Neuronal stem cell (in vitro differentiated cells): ENCODE results near the gene HMGCS2.

Experiments used
- DNase-seq: peaks from one replicate; pipeline ENCODE4 v3.0.0-alpha.2; 2013; ENCODE audit warnings: low spot score
- H2AFZ ChIP-seq: one replicate; pipeline ENCODE4 v1.6.1; 2013; ENCODE audit warnings: mild to moderate bottlenecking, low read length, inconsistent platforms
- H2AK5ac ChIP-seq: 2 replicates; pipeline ENCODE4 v1.6.1; 2013; ENCODE audit warnings: low read depth, mild to moderate bottlenecking, inconsistent platforms, low read length, moderate library complexity, mixed read lengths
- H2BK120ac ChIP-seq: 2 replicates; pipeline ENCODE4 v1.6.1; 2013; ENCODE audit warnings: low read depth, mild to moderate bottlenecking, inconsistent platforms, low read length, moderate library complexity, mixed read lengths
- H2BK12ac ChIP-seq: one replicate; pipeline ENCODE4 v1.6.1; 2013; ENCODE audit warnings: low read length, inconsistent platforms
- H2BK15ac ChIP-seq: 2 replicates; pipeline ENCODE4 v1.6.1; 2013; ENCODE audit warnings: mild to moderate bottlenecking, low read length, inconsistent platforms, mixed read lengths
- H2BK5ac ChIP-seq: one replicate; pipeline ENCODE4 v1.6.1; 2013; ENCODE audit warnings: inconsistent platforms, mild to moderate bottlenecking, low read length, moderate library complexity
- H3K14ac ChIP-seq: one replicate; pipeline ENCODE4 v1.6.1; 2013; ENCODE audit warnings: low read length, inconsistent platforms
- H3K18ac ChIP-seq: 2 replicates; pipeline ENCODE4 v1.6.1; 2013; ENCODE audit warnings: low read length, inconsistent platforms
- H3K23ac ChIP-seq: 2 replicates; pipeline ENCODE4 v1.6.1; 2013; ENCODE audit warnings: low read depth, mild to moderate bottlenecking, mixed read lengths, low read length, inconsistent platforms; ENCODE audit not compliant: poor library complexity
- H3K27ac ChIP-seq: replicated peaks from 3 replicates; pipeline ENCODE4 v1.5.1; 2013; ENCODE audit warnings: low read length, inconsistent platforms
- H3K27me3 ChIP-seq, 3 experiments: 2 replicates each; pipeline ENCODE4 v1.6.1; 2013; ENCODE audit warnings: low read length in 3 of 3, mild to moderate bottlenecking in 2 of 3, inconsistent platforms in 1 of 3, low read depth in 1 of 3, mixed read lengths in 1 of 3, moderate library complexity in 1 of 3; ENCODE audit not compliant: control insufficient read depth in 3 of 3, insufficient read depth in 3 of 3
- H3K36me3 ChIP-seq, 2 donors: replicated peaks in 1 of 2; 2 replicates each; pipeline ENCODE4 v1.6.1; 2013; ENCODE audit warnings: low read length in 2 of 2; ENCODE audit not compliant: control insufficient read depth in 2 of 2, insufficient read depth in 2 of 2
- H3K4ac ChIP-seq: 2 replicates; pipeline ENCODE4 v1.6.1; 2013; ENCODE audit warnings: inconsistent platforms, mild to moderate bottlenecking, low read length, moderate library complexity
- H3K4me1 ChIP-seq, 2 donors: 1 replicate in 1 of 2; 2 replicates in 1 of 2; pipeline ENCODE4 v1.6.1; 2013; ENCODE audit warnings: low read length in 2 of 2, low read depth in 1 of 2; ENCODE audit not compliant: control insufficient read depth in 2 of 2, insufficient read depth in 1 of 2
- H3K4me2 ChIP-seq: one replicate; pipeline ENCODE4 v1.6.1; 2013; ENCODE audit warnings: mild to moderate bottlenecking, low read length, inconsistent platforms; ENCODE audit not compliant: insufficient read depth, poor library complexity, severe bottlenecking
- H3K4me3 ChIP-seq, 2 donors: 2 replicates each; pipeline ENCODE4 v1.5.1; 2013; ENCODE audit warnings: low read length in 2 of 2, mild to moderate bottlenecking in 2 of 2, inconsistent platforms in 1 of 2, moderate library complexity in 1 of 2
- H3K79me1 ChIP-seq: one replicate; pipeline ENCODE4 v1.6.1; 2013; ENCODE audit warnings: low read depth, mild to moderate bottlenecking, inconsistent platforms, low read length, moderate library complexity
- H3K9ac ChIP-seq: one replicate; pipeline ENCODE4 v1.6.1; 2013; ENCODE audit warnings: mild to moderate bottlenecking, low read depth, low read length, inconsistent platforms; ENCODE audit not compliant: poor library complexity
- H3K9me3 ChIP-seq, 2 donors: replicated peaks in 1 of 2; 2 replicates each; pipeline versions ENCODE3 to v1.6.1; 2013; ENCODE audit warnings: low read length in 2 of 2, mild to moderate bottlenecking in 2 of 2, inconsistent platforms in 1 of 2, low read depth in 1 of 2, mixed read lengths in 1 of 2, moderate library complexity in 1 of 2; ENCODE audit not compliant: control insufficient read depth in 2 of 2, insufficient read depth in 1 of 2
- H4K8ac ChIP-seq: one replicate; pipeline ENCODE4 v1.6.1; 2013; ENCODE audit warnings: low read depth, mild to moderate bottlenecking, inconsistent platforms, low read length, moderate library complexity
- H4K91ac ChIP-seq: one replicate; pipeline ENCODE4 v1.6.1; 2013; ENCODE audit warnings: low read length, low read depth, mild to moderate bottlenecking, inconsistent platforms; ENCODE audit not compliant: poor library complexity
- WGBS, 2 donors: extraction: QIAGEN DNeasy Blood & Tissue Kit; methylation state at CpG; one replicate each; pipeline ENCODE4 v1.1.7; 2013; ENCODE audit warnings: missing lambda C conversion rate in 2 of 2, mixed read lengths in 1 of 2; ENCODE audit not compliant: insufficient read length in 2 of 2, insufficient replicate concordance in 1 of 2; ENCODE audit errors: extremely low coverage in 2 of 2; 5-methylcytosine and 5-hydroxymethylcytosine counted together

HMGCS2 gene

GRCh38 chr1:119743776-119744597 lies 24.7 kb downstream of the HMGCS2 start:
- peak; percentile 81 for DNase-seq
- no CpG with 5 or more reads among the region's 17 CpGs for WGBS, 2 donors
- no peak overlapping the region for H4K8ac ChIP-seq
- peaks cover 0 to 19% of the 10 kb centered on the region in 2 donors for H3K4me1 ChIP-seq
- H4K91ac ChIP-seq, result no peak overlapping the region
- no peaks in the 10 kb centered on the region for H3K27me3 ChIP-seq
- no peak overlapping the region for H3K14ac ChIP-seq
- H2AFZ ChIP-seq, result no peak overlapping the region
- peaks cover 50 to 57% of the 10 kb centered on the region in 2 donors for H3K36me3 ChIP-seq
- H3K9ac ChIP-seq, result no peak overlapping the region
- H3K9me3 ChIP-seq, result no peaks in the 10 kb centered on the region
- H2BK120ac ChIP-seq, result no peak overlapping the region
- no peak overlapping the region for H3K27ac ChIP-seq
- no peak overlapping the region for H3K18ac ChIP-seq
- H2BK5ac ChIP-seq, result no peak overlapping the region
- H2BK12ac ChIP-seq, result no peak overlapping the region
- no peak overlapping the region for H3K4me3 ChIP-seq
- no peak overlapping the region for H2BK15ac ChIP-seq
- no peak overlapping the region for H3K4me2 ChIP-seq
- no peak overlapping the region for H3K23ac ChIP-seq
- no peak overlapping the region for H3K4ac ChIP-seq
- peak overlapping the region; percentile 10 for H2AK5ac ChIP-seq
- H3K79me1 ChIP-seq, result no peaks in the 10 kb centered on the region

GRCh38 chr1:119743308-119743707 lies 25.4 kb downstream of the HMGCS2 start:
- no peak overlapping the region for H3K4me2 ChIP-seq
- no peaks in the 10 kb centered on the region for H3K79me1 ChIP-seq
- no peak overlapping the region for H3K9ac ChIP-seq
- H3K4me1 ChIP-seq, result peaks cover 0 to 19% of the 10 kb centered on the region in 2 donors
- H4K8ac ChIP-seq, result no peak overlapping the region
- no CpG with 5 or more reads among the region's 3 CpGs for WGBS, 2 donors
- H2BK120ac ChIP-seq, result no peak overlapping the region
- no peak overlapping the region for H2BK5ac ChIP-seq
- peak overlapping the region; percentile 6 for H3K27ac ChIP-seq
- H2BK15ac ChIP-seq, result no peak overlapping the region
- no peak overlapping the region for H3K18ac ChIP-seq
- no peak overlapping the region for H3K4me3 ChIP-seq
- DNase-seq, result no peak
- no peak overlapping the region for H4K91ac ChIP-seq
- H2BK12ac ChIP-seq, result no peak overlapping the region
- peaks cover 54 to 63% of the 10 kb centered on the region in 2 donors for H3K36me3 ChIP-seq
- no peak overlapping the region for H3K23ac ChIP-seq
- no peaks in the 10 kb centered on the region for H3K9me3 ChIP-seq
- H2AFZ ChIP-seq, result no peak overlapping the region
- H3K14ac ChIP-seq, result no peak overlapping the region
- H3K27me3 ChIP-seq, result no peaks in the 10 kb centered on the region
- H2AK5ac ChIP-seq, result no peak overlapping the region
- H3K4ac ChIP-seq, result no peak overlapping the region

- no peak overlapping the region for H4K8ac ChIP-seq
- no peak overlapping the region for H2BK12ac ChIP-seq
- H3K18ac ChIP-seq, result no peak overlapping the region
- no peak overlapping the region for H3K4ac ChIP-seq
- no peaks in the 10 kb centered on the region for H3K9me3 ChIP-seq
- no peak overlapping the region for H2AFZ ChIP-seq
- H3K4me2 ChIP-seq, result no peak overlapping the region
- no peak overlapping the region for H3K9ac ChIP-seq
- H2BK120ac ChIP-seq, result no peak overlapping the region
- H3K14ac ChIP-seq, result no peak overlapping the region
- H3K36me3 ChIP-seq, result peaks cover 59 to 69% of the 10 kb centered on the region in 2 donors
- H2AK5ac ChIP-seq, result no peak overlapping the region
- H3K4me1 ChIP-seq, result peaks cover 0 to 18% of the 10 kb centered on the region in 2 donors
- H3K23ac ChIP-seq, result no peak overlapping the region
- H3K27me3 ChIP-seq, result no peaks in the 10 kb centered on the region
- WGBS, 2 donors, result no CpG with 5 or more reads among the region's 7 CpGs
- no peak overlapping the region for H2BK15ac ChIP-seq
- no peak overlapping the region for H3K4me3 ChIP-seq
- no peaks in the 10 kb centered on the region for H3K79me1 ChIP-seq
- H4K91ac ChIP-seq, result no peak overlapping the region
- no peak for DNase-seq
- H2BK5ac ChIP-seq, result no peak overlapping the region
- H3K27ac ChIP-seq, result no peak overlapping the region
These were observed 26.0 kb downstream of the HMGCS2 start for GRCh38 chr1:119742677-119743076.

- H2AFZ ChIP-seq, result no peak overlapping the region
- no peaks in the 10 kb centered on the region for H3K79me1 ChIP-seq
- H3K27ac ChIP-seq, result no peak overlapping the region
- H2AK5ac ChIP-seq, result no peak overlapping the region
- no CpG with 5 or more reads among the region's 7 CpGs for WGBS, 2 donors
- peaks cover 63 to 74% of the 10 kb centered on the region in 2 donors for H3K36me3 ChIP-seq
- no peak overlapping the region for H3K9ac ChIP-seq
- H2BK5ac ChIP-seq, result no peak overlapping the region
- H2BK15ac ChIP-seq, result no peak overlapping the region
- no peak for DNase-seq
- no peak overlapping the region for H3K18ac ChIP-seq
- H3K4me3 ChIP-seq, result no peak overlapping the region
- no peak overlapping the region for H3K4me2 ChIP-seq
- no peak overlapping the region for H3K23ac ChIP-seq
- H3K27me3 ChIP-seq, result no peaks in the 10 kb centered on the region
- no peak overlapping the region for H2BK12ac ChIP-seq
- H3K4ac ChIP-seq, result no peak overlapping the region
- no peaks in the 10 kb centered on the region for H3K9me3 ChIP-seq
- H3K4me1 ChIP-seq, result peaks cover 0 to 18% of the 10 kb centered on the region in 2 donors
- no peak overlapping the region for H4K8ac ChIP-seq
- no peak overlapping the region for H2BK120ac ChIP-seq
- H4K91ac ChIP-seq, result no peak overlapping the region
- H3K14ac ChIP-seq, result no peak overlapping the region
These were observed 26.5 kb downstream of the HMGCS2 start for GRCh38 chr1:119742202-119742601.
